SW 1271 (cell line): ENCODE measurements around the gene BMP6.

Experiments used
- DNase-seq, 2 experiments: peaks; one replicate each; lab custom pipeline; 2025; lab: John Stamatoyannopoulos, UW

BMP6 gene

DNA sequence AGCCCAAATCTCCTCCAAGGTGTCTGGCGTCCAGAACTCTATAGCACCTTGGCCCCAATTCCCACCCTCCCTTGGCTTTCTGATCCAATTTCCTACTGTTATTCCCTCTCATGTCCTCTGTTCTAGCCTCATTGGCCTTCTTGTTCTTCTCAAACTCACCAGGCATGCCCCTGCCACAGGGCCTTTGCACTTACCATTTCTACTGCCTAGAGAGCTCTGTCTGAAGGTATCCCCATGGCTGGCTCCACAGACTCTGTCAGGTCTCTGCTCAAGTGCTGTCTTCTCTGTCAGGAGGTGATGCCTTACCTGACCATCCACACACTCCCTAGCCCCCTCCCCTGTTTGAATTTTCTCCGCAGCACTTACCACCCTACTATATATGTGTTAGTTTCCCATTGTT lies 5.6 kb upstream of the BMP6 start:
- no peak for DNase-seq

DNA sequence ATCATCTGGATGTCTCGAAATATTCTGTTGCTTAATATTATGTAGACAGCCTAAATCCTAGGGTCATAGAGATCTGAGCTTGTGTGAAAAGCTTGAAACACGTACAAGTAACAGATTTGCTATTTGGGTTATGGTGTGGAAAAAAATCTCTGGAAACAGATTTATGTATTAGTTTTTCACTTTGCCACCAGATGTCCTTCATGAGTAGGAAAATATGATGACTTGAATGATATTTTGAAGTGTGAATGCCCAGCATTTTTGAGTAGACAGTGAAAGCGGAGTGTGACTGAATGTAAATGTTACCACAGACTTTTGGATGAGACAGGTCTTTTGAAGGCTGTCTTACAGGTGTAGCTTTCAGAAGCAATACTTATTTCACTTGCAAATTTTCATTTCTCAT lies 4.2 kb upstream of the BMP6 start:
- peak in 1 of 2 experiments; percentile 69 for DNase-seq

DNA sequence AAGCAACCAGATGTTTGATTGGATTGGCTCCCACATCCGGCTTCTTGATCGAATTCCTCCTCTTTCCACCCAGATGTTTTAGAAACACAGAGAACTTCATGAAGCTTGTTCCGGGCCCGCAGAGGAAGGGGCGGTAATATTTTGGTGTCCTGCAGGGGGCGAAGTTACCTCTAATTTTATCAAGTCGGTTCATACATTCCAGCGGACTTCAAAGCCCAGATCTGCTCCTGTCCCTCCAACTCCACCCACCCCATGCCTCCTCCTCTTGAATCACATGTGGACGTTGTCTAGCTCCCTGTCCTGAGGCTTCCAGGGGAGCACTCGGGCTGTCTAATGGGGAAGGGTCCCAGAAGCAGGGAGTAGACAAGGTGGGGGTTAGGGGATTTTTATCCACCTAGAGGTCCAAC lies 2.9 kb upstream of the BMP6 start:
- DNase-seq: peak; percentile 68 to 74

DNA sequence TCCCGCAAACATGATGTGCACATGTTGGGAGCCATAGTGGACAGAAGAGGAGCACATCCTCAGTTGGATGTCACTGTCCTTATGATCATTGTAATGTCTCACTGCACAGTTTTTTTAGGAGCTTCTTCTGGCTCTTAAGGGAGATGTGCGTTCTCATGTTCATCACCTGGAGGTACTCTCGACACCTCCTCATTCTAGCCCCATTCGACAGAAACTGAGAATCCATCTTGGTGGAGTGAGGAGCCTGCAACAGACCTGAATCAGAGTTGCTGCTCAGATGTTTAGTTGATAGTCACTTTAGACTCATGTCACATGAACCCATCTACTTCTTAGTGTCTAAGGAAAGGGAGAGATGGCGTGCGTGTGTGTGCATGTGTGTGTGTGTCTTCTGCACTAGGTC lies 2.3 kb upstream of the BMP6 start:
- no peak for DNase-seq

DNA sequence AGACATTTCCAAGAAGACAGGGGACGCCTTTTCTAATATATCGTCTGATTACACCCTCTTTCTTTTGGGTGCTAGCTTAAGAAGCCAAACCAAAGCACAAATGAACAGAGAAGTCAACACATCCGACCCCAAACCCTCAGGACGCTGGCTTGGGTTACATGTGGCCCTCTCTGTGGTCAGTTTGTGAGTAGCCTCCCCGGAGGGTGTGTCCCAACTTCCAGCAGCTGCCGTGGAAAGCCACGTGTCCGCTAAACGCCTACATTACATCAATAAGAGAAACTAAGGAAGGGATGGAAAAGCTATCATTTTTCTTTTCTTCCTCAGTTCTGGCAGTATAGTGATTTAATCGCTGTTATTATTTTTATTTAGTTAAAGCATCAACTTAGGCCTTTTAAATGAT lies 487 bp upstream of the BMP6 start:
- DNase-seq: no peak

DNA sequence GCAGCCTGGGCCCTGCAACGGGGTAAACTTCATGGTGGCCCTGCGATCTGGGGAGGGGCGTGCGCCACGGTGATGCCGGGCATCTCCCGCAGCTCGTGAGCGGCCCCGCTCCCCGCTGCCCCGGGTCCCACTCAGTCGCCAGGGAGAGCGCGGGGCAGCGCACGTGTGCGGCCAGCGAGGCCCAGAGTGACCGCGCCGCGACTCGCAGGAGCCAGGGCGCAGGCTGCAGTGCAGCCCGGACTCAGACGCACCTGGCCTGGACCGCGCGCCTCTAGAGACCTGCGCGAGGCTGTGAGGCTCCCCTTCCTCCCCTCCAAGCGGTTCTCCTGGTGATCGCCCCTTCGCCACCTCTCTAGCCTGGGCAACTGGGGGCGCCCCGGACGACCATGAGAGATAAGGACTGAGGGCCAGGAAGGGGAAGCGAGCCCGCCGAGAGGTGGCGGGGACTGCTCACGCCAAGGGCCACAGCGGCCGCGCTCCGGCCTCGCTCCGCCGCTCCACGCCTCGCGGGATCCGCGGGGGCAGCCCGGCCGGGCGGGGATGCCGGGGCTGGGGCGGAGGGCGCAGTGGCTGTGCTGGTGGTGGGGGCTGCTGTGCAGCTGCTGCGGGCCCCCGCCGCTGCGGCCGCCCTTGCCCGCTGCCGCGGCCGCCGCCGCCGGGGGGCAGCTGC lies 652 bp downstream of the BMP6 start:
- DNase-seq: peak in 1 of 2 experiments; percentile 25

DNA sequence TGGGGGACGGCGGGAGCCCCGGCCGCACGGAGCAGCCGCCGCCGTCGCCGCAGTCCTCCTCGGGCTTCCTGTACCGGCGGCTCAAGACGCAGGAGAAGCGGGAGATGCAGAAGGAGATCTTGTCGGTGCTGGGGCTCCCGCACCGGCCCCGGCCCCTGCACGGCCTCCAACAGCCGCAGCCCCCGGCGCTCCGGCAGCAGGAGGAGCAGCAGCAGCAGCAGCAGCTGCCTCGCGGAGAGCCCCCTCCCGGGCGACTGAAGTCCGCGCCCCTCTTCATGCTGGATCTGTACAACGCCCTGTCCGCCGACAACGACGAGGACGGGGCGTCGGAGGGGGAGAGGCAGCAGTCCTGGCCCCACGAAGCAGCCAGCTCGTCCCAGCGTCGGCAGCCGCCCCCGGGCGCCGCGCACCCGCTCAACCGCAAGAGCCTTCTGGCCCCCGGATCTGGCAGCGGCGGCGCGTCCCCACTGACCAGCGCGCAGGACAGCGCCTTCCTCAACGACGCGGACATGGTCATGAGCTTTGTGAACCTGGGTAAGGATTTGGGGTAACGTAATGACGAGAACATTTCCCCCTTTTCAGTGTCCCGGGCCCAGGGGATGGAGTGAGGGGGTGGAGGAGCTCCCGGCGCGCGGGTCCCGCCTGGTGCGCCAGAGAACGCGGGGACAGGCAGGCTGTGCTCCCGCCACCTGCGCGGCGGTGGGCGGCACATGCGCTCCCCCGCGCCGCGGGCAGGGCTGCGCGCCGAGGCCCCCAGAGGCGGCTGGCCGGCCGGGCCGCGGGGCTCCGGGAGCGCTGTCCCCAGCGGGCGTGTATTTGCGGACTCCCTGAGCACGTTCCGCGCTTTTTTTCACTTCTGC lies 1.4 kb downstream of the BMP6 start:
- peak in 1 of 2 experiments; percentile 65 for DNase-seq

DNA sequence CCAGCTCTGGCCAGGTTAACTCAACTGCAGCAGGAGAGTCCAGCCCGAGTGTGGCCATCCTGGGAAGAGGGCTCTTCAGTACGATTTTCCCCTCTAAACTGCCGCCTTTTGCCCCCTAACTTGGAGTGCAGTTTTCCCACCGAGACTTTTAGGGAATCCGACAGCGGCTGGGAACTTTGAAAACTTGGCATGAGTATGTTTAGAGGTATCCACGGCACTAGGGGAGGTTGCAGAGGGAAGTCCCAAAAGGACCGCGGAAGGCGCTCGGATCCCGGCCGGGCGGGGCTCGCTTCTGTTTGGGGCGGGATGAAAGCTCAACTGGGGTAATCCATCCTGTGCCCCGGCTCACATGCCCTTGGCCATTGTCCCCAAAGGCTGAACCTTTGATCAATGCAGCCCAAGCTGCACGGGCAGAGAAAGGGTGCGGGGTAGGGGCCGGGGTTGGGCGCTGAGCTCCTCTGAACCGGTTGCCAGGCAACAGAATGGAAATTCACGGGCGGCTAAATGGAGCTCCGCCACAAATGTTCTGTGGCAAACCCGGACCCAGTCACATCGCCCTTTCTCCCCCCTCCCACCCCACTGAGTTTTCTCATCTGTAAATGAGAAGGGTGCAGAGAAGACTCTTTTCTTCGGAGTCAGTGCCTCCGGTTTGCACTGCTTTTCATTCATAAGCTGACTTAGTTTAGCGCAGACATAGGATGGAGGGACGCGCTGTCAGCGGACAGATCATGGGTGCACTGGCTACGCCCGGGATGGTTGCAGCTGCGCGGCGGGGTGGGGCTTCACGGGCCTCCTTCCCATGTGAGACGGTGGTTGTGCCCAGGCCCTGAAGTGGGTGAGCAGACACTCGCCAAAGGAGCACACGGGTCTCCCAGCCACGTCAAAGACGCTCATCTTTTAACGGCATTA lies 2.3 kb downstream of the BMP6 start:
- DNase-seq: peak in 1 of 2 experiments; percentile 63

DNA sequence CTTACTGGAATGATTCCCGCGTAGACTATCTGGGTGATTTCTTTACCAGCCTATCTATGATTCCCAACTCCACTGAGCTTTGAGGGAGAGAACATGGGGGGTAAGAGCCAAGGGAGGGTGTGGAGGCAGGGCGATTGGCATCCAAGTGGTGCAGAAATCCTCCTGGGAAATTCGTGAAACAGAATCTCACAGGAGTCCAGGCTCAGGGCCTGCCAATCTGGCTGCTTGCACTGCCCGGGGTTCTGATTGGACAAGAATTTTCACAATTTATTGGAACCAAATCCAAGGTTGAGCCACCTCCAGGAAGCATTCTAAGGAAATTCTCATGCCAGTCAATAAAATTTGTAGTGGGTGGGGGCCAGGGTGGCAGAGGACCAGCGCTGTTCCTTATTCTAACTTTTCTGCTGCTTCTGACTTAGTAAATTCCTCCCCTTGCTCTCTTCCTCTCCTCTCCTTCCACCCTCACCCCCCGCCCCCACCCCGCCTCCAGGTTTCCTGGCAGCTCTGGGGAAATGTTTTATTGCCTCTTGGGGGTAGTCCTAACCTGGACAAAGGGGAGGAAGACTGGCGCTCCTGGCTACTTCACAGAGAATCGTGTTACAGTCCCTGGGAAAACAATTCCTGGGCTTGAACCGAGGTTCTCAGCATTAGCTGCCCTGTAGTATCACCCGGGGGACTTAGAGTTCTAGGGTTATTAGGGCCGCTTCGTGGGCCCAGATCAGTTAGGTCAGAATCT lies 3.1 kb downstream of the BMP6 start:
- DNase-seq: no peak

DNA sequence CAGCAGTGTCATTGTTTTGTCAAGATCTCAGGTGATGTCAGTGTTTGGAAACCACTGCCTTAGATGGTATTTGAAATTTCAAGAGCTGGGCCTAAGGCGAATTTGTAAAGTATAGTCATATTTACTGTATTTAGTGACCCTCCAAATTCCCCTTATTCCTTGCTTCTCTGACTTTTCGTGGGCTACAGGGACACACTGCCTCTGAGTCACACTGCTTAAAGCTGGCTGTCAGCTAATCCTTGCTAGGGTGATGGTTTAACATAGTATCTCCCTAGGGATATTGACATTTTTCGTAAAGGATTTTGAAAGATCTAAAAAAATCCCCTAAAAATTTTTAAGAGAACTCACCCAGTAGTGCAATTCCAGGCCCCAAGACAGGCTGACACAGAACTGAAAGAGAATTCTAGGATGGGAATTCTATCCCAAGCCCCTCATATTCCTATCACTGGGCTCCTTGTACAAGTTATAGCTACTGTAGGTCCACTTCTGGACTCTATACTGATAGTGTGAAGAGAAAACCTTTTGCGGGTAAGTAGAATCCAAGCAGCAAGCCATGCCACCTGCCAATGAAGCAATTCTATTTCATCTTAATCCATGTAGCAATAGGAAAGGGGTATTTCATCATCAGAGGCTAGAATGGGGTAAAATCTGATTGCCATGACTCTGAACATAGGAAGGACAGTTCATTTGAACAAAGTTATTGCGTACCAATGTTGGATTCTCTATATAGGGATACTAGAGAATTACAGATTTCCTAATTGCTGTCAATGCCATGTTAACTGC lies 4.3 kb downstream of the BMP6 start:
- DNase-seq: no peak

DNA sequence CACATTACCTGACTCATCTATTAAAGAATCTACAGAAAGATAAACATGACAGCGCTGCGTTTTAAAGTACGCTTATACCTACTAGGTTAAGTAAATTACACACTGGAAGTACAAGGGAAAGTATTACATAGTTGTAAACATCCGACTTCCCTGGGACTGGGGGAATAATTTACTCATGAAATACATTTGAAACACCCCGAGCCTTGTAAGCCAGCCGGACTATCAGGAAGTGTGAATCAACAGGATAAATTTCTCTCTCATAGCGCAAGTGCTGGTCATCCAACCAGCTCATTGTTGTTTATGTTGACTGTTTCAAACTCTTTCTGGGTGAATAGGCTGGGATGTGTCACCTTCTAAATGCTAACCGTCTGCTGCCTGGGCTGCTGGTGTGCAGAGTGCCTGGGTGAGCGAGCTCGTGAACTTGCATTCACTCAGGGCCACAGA lies 4.9 kb downstream of the BMP6 start:
- peak; percentile 91 to 92 for DNase-seq

DNA sequence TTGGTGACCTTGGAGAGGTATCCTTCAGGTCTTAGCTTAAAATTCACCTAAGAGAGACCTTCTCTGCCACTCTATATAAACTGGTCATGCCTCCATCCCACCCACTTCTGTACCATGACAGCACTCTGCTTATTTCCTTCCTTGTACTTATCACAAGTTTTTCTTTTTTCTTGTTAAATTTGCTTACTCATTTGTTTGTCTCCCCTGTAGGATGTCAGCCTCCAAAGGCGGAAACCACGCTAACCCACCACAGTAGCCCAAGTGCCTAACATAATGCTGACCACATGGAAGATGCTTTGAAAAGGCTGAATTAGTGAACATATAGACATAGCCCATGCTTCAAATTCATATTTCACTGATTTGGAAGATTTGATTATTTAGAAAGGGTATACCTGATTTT lies 5.4 kb downstream of the BMP6 start:
- no peak for DNase-seq

DNA sequence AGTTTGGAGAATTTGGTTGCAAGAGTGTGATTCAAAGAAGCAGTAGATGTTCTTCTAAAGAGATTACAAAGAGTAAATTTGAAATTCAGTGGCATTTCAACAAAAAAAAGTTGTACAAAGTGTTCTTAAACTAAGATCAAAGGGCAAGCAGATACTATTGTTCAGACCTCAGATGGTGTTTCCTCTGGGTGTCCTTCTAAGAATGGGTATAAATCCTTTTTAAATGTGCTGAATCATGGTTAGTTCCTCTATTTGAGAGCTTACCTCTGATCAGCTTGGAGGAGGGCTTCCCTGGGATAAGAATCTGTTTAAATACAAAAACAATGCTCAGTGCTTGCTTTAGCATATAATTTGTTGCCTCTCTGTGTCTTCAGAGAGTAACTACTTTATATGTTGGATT lies 6.3 kb downstream of the BMP6 start:
- DNase-seq: no peak

DNA sequence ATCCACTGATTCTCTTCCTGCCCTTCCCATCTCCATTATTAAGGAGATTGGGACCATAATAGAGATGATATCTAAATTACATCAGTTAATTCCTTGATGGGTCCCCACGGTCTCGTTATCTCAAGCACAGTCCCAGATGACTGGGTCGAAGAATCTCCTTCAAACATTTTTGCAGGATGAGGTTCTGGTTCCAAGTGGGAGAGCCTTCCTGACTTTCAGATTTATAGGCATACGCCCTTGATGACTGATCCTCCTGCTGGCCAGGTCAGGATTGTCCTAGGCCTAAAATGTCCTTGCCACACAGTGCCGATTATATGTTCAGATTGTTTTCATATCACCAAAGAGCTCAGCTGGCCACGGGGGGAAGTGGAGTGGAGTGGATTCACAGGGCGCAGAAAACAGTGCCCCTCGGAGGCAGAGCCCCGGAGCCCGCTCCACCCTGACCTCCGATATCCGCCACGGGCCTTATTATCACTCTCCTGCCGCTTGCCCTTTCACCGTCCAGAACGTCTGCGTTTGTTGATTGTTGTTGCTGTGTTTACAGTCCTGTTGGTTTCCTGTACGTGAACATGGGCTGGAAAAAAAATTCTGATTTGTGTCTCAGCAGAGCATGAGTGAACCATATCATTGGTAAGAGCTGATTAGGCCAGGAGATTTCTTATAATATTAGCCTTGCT lies 8.9 kb downstream of the BMP6 start:
- no peak for DNase-seq

DNA sequence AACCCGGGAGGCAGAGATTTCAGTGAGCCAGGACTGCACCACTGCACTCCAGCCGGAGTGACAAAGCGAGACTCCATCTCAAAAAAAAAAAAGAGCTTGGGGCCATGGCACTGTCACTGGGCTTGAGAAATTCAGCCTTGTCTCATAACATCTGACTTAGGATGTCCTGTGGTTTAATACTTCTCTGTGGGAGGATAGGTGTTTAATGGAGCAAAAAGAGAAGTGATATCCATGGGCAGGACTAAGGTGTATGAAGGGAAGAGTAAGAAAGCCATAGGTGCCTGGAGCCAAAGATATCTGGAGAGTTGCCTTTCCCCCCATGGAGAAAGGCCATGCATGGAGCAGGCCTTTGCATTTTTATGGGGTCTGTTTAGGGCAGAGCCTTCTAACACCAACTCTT lies 11.2 kb downstream of the BMP6 start:
- DNase-seq: no peak

DNA sequence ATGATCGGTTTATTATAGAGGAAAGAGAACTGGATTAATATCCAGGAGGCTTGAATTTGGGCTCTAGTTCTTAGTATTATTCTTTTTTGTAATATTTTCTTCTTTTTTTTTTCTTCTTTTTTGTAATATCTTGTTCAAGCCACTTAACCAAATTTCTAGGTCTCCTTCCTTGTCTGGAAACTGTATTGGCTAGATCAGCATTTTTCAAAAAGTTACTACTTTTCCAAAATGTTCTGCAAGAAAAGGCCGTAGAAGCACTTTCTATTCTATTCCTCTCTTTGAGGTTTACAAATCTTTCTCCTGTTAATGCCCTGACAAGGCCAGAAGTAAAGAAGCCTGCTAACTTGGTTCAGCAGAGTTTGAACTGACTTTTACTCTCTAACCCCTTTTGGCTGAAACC lies 12.0 kb downstream of the BMP6 start:
- DNase-seq: no peak

DNA sequence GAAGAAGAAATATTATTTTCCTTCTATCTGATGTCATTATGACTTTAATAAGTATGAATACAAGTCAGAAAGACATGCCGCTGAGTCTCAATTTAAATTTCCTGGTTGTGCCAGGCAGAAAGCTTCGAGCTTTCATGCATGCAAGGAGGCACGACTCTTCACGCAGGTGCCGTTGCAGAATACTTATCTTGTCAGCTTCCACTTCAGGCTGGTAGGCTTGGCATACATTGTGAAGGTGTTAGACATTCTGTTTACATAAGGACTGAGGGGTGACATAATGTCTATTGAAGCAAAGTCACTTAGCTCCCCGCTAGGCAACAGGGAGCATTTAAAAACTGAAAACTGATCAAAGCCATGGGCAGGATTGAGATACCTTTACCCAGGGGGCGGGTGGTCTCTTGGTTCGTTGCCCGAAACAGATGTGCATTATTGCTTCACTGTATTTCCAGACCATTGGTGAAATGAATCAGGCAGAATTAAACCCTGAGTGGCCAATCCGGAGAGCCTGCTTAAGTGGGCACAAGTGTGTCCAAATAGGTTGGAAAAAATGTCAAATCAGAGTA lies 16.4 kb downstream of the BMP6 start:
- DNase-seq: no peak

DNA sequence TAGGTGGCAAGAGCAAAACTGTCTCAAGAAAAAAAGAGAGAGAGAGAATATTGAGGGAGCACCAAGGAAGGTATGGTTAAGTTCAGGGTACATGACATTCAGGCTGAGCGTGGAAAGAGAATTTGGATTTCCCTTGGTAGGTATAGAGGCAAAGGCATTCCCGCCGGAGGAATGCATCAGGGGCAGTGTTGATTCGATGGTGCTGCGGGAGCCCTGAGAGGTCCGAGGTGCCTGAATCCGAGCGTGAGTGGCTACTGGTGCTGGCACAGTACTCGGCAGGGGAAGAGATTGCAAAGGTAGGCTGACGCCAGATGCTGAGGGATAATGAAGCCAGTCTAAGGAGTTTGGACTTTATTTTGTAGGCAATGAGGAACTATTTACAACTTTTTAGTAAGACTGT lies 20.0 kb downstream of the BMP6 start:
- no peak for DNase-seq

DNA sequence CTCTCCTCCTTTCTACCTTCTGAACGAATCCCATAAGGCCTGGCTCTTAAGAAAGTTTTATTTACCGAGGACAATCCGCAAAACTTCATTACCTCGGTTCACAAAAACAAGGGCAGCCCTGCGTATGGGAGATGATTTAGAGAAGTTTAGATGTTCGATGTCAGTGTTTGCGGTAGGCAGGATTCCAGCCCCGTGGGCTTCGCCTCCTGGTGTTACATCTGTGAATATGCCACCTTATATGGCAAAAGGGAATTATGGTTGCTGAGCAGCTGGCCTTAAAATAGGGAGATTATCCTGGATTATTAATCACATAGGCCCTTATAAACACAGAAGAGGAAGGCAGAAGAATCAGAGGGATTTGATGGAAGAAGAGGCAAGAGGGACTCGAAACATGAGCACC lies 21.1 kb downstream of the BMP6 start:
- DNase-seq: no peak

DNA sequence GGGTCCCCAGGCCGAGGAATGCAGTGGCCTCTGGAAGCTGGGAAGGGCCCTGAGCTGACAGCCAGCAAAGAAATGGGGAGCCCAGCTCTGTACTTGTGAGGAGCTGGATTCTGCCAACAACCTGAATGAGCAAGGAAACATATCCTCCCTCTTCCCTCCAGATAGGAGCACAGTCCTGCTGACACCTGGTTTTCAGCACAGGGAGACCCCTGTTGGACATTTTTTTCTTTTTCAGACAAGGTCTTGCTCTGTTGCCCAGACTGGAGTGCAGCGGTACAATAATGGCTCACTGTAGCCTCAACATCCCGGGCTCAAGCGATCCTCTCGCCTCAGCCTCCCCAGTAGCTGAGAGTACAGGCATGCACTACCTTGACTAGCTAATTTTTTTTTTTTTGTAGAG lies 21.5 kb downstream of the BMP6 start:
- DNase-seq: no peak
